8988T (cell line): ENCODE results near the gene MMP12.
"Not testable (repeated sequence)": the region's sequence is repeated elsewhere in the genome, so short reads cannot be mapped to it uniquely, and the experiment has no call there.

Experiments
- DNase-seq: peaks from one replicate; pipeline ENCODE4 v3.0.0; 2011

MMP12 gene

GRCh38 chr11:102874852-102875251, at the start of gene MMP12:
TSS of gene MMP12 (minus strand) at chr11:102874982. CDS start at chr11:102874937, 45 bp downstream.
- DNase-seq, result no peak

- DNase-seq, result no peak
Measured at GRCh38 chr11:102921587-102922220, 46.9 kb upstream of the MMP12 start.

- no peak for DNase-seq
Measured at GRCh38 chr11:102920118-102920684, 45.4 kb upstream of the MMP12 start.

GRCh38 chr11:102915044-102915375, 40.2 kb upstream of the MMP12 start:
- DNase-seq, result no peak

- no peak for DNase-seq
Measured at GRCh38 chr11:102914238-102915043, 39.7 kb upstream of the MMP12 start.

GRCh38 chr11:102912482-102912830, 37.7 kb upstream of the MMP12 start:
- DNase-seq, result no peak

- DNase-seq, result no peak
Measured at GRCh38 chr11:102911758-102912481, 37.1 kb upstream of the MMP12 start.

GRCh38 chr11:102905848-102906247, 31.1 kb upstream of the MMP12 start:
- not testable (repeated sequence) for DNase-seq

- not testable (repeated sequence) for DNase-seq
Measured at GRCh38 chr11:102903895-102904294, 29.1 kb upstream of the MMP12 start.

- no peak for DNase-seq
Measured at GRCh38 chr11:102900346-102900745, 25.6 kb upstream of the MMP12 start.

GRCh38 chr11:102891736-102892135, 17.0 kb upstream of the MMP12 start:
- no peak for DNase-seq

GRCh38 chr11:102886999-102887398, 12.2 kb upstream of the MMP12 start:
- no peak for DNase-seq

GRCh38 chr11:102883141-102883540, 8.4 kb upstream of the MMP12 start:
- DNase-seq, result no peak

GRCh38 chr11:102882389-102883024, 7.7 kb upstream of the MMP12 start:
- no peak for DNase-seq

GRCh38 chr11:102879801-102880200, 5.0 kb upstream of the MMP12 start:
- no peak for DNase-seq

GRCh38 chr11:102878595-102878994, 3.8 kb upstream of the MMP12 start:
- no peak for DNase-seq

- not testable (repeated sequence) for DNase-seq
Measured at GRCh38 chr11:102869354-102869964, 5.3 kb downstream of the MMP12 start.

- DNase-seq, result no peak
Measured at GRCh38 chr11:102868339-102868738, 6.4 kb downstream of the MMP12 start.

GRCh38 chr11:102864724-102865123, 10.1 kb downstream of the MMP12 start:
- DNase-seq, result no peak

GRCh38 chr11:102853956-102854355, 20.8 kb downstream of the MMP12 start:
- DNase-seq, result no peak

GRCh38 chr11:102853055-102853454, 21.7 kb downstream of the MMP12 start:
- DNase-seq, result no peak

- DNase-seq, result no peak
Measured at GRCh38 chr11:102850973-102851745, 23.6 kb downstream of the MMP12 start.
